ENCODE data around the gene PARM1.

The PARM1 gene

DNA sequence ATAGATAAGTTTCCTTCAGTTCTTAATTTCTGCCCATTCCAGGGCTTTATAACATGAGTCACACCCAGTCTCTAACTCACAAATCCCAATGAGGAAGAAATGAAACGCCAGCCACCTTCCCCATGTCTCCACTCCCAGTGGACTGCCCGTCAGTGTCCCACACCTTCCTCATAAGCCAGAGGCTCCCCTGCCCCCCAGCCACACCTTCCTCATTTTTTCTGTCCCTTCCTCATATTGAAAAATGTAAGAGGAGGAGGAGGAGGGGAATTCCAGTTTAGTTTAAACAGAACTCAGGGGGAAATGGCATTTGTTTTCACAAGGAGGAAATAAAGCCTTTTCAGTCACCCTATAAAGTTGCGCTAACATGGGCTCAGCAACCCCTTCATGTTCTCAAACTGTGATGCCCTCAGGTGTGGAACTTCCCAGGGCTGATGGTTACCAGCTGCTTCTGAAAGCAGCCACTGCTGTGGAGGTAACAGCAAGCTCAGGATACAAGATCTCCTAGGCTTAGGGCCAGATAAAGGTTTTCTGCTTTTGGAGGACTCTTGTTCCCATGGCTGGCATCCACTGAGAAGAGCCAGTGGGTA, 97.8 kb downstream of the PARM1 start:
- DNase-seq (ENCODE audit: low read depth): no peak

DNA sequence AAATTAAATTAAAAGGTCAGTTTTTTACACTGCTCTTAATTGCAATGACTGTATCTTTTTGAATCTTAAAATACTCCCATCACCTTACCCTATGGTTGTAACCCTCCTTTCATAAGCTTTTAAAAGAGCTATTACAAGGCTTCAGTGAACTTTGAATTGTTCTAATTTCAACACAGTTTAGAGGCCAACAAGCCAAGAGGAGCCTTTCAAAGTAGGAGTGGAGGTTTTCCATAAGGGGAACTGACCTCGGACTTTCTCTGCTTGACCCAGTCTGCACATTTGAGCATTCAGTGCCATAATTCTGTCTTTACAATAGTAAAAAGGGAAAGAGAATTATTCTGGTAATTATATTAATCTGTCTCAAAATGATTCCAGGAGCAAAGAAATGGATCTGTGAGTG, 98.9 kb downstream of the PARM1 start:
- no peak for DNase-seq (ENCODE audit: low read depth)

DNA sequence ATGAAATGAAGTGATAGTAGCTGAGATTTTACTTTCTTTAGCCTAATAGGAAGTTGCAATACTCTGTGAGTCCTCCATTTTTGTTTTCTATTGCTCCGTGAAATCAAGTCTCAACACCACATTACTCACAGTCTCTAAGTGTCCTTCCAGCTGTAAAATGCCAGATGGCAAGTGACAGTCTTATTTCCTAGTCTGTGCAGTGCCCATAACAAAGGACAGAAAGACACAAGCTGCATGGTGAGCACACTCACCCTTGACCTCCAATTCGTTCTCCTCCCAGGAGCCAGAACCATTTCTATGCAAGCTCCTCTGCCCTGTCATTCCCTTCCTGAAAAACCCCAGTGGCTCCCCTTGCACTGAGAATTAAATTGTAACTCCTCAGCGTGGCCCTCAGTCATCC, 101.6 kb downstream of the PARM1 start:
- DNase-seq (ENCODE audit: low read depth): no peak

DNA sequence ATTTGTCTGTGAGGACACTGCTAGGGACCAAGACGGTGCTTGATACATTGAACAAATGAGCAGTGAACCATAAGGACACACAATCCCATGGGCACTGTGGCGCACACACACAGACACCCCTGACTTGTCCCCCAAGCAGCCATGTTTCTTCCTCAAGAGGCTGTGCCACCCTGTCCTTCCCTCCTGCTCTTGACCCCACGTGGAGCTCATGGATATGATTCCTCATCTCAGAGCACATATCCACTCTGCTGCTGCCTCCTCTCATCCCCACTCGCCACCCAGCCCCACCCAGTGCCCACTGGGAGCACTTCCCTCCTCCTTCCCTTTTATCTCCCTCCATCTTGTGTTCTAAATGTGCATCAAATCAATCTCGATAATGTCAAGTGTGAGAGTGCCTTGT, 102.4 kb downstream of the PARM1 start:
- no peak for DNase-seq (ENCODE audit: low read depth)

DNA sequence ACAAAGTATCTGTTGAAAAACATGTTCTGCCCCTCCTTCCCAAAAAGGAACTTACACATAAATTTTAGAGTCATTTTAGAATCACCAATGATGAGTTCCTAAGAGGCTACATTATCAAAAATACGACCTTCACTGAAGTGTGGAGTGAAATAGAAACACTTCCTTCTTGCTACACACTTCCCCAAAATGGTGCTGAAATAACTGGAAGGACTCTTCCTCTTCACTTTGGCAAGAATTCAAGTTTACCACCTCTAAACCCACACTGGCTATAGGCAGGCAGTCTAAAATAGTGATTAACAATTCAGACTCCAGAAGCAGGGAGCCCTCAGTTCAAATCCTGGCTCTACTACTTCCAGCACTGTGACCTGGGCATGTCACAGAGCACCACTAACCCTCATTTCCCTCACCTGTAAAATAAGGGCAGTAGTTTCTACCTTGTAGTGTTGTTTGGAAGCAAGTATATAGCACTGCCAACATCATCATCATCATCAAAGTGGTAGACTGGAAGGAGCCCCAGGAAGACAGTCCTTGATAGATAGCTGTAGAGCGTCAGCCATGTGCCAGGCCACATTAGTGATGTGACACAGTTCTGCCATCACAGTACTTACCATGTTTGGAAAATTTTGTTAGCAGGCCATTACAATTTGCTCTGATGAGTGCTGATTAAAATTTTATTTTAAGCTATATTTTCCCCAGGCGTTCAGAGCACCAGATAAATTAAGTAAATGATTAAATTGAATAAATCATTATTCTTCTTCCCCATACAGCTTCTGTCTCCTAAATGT, 103.3 kb downstream of the PARM1 start:
- no peak for DNase-seq (ENCODE audit: low read depth)

DNA sequence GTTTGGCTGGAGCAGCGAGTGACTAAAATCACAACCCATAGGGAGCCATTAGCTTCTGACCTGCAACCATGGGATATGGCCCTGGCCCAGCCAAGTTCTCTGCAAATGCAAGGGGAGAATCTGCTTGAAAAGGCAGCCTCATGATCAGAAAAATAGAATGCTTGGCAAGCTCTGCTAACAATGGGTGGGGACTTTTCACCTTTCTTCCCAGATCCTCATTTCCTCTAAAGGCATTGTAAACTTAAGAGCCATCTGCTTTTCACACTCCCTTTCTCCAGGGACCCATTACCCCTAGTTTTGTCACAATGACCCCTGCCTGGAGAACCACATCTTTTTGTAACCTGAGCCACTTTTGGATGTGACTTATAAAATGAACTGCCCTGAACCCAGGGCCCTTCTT, 104.3 kb downstream of the PARM1 start:
- DNase-seq (ENCODE audit: low read depth): no peak

DNA sequence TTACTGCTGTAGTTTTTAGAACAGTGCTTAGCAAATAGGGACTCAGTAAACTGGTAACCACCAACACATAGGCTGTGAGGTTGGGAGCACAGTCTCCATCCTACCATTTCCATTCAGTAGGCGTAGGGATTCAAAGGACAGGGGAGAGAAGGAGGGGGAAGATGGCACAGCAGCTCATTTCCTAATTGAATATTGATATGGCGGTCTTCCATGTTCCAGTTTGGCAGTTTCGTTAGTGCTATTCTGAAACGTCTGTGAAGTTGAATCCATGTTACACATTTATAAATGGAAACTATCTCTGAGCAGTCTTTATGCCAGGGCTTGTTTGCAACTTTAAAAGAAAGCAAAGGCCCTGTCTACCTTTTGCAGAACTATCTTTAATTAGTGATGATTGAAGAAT, 105.5 kb downstream of the PARM1 start:
- no peak for DNase-seq (ENCODE audit: low read depth)

DNA sequence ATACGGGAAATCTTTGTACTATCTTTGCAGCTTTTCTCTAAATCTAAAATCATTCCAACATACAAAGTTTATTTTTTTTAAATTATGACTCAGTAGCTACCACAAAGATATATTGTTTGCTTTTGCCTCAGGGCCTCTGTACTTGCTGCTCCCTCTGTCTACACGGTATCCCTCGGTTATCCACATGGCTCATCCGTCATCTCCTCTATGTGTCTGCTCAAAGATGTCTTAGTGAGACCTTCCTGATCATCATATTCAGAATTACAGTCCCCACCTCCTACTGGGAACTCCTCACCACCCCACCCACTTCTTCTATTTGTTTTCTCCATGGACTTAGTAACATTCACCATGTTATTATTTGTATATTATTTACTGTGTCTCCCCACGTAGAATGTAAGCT, 107.8 kb downstream of the PARM1 start:
- DNase-seq (ENCODE audit: low read depth): no peak

DNA sequence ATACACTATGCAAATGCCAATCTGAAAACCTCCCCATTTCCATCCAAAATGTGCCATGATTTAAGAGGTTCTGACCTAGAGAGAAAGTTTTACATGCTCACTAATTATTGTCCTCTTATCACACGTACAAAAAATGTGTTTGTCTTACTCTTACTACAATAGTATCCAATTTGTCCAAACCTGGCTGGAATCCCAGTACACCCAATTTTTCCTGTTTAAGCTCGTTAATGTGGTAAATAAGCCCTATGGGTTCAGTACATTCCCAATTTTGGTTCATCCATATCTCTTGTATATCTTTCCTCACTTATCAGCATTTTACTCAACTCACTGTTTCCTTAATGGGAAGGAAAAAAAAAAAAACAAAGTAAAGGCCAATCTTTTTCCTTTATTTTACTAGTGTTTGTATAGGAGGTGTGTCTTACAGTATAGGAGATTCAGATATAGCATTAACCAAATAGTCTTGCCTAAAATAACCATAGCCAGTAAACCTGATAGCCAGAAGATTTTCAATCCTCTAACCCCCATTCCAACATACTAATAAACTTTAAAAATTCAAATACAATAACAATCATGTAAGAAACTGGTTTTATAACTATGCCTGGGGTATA, 109.8 kb downstream of the PARM1 start:
- no peak for DNase-seq (ENCODE audit: low read depth)

DNA sequence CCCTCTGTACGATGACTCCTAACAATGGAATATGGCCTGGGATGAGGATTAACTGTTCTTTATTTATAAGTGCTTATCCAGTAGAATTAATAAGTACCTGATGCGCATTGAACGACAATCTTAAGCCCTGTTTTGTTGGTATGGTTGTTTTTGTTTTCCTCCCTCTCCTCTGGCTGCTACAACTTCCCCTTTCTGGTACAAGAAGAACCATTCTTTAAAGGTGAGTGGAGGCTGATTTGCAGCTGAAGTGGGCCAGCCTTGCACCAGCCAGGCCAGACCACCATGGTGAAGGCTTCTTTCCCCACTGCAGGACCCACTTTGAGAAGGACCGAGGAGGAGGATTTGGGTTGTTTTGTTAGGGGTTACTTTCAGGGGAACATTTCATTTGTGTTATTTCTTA, 113.3 kb downstream of the PARM1 start:
- no peak for DNase-seq (ENCODE audit: low read depth)

DNA sequence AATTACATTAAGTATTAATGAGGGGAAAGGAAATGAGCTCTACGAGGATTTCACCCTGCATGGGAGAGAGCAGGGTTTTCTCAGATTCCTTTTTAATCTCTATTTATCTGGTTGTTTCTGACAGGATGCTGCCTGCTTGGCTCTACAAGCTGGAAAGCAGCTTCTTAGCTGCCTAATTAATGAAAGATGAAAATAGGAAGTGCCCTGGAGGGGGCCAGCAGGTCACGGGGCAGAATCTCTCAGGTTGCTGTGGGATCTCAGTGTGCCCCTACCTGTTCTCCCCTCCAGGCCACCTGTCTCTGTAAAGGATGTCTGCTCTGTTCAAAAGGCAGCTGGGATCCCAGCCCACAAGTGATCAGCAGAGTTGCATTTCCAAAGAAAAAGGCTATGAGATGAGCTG, 113.7 kb downstream of the PARM1 start:
- DNase-seq (ENCODE audit: low read depth): no peak

DNA sequence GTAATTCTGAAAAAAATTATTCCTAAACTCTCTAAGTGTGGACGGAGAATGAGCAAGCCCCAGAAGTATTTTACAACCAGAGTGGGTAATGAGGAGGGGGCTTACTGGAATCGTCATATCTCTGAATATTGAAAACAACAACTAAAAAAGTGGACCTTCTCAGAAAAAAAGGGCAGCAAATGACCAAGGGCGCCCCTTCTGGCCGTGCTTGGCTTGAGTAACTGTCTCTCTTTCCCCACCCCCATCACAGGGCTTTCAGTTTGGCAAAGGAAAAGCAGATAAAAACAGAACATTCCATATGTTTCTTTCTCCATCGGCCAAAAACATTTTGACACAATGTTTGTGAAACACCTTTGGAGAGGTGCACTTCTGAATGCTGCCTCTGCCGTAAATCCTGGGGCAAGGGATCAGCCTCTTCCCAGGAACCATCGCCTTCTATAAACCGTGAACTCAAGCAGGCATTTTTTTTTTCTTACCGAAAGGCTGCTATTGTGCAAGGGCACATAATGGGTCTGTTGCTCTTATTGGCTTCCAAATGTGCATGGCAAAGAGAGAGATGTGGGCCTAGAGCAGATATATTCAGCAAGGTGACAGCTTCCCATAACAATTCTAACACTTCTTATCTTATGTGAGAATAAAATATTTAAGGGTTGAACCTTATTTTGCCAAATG, 115.4 kb downstream of the PARM1 start:
- DNase-seq (ENCODE audit: low read depth): no peak

DNA sequence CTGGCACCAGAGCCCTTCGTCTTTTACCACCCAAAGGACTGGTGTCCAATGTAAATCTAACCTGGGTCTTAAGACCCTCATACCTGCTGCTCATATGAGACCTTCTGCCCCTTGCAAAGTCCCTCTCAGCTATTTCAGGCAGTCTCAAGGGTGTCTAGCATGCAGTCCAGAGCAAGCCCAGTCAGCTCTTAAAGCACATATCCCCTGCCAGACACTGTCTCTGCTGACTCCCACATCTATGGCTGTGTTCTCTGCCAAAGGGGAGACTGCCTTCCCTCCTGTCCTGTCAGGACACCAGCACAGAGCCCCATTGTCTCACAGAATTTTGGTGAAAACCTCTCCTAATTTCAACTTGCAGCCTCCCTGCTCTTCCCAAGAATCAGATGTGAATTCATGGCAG, 118.5 kb downstream of the PARM1 start:
- DNase-seq (ENCODE audit: low read depth): no peak

DNA sequence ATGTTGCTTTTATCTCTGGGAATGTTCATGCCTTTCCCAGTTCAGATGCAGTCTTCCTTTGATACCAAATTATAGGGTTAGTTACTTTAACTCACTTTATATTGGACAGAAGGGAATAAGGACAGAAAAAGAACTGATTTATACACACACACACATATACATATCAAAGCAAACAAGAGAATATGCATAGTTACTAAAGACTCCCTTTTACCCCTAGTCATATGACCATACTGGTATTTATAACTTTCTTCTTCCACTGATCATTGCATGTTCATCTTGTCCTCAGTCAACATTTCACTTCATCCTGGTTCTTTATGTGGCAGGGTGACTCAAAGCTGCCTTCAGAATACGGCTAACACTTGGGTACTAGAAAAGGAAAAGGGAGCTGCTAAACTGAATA, 120.4 kb downstream of the PARM1 start:
- no peak for DNase-seq (ENCODE audit: low read depth)

DNA sequence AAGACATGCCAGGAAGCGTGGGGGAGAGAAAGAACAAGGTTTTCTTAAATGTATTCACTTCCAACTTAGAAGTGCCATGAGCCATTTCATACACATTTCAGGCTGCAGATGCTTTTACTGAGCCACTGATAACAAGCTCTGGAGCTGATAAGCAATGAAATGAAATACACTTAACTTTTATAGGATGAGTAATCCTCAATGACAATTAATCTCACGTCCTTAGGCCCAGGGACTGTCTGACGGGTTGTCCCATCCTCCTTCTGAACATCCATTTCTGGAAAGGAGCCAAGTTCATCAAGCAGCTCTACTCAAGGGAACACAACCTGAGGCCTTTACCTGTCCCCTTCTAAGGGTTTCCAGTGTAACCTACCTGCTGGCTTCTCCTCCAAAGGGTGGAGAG, 121.2 kb downstream of the PARM1 start:
- no peak for DNase-seq (ENCODE audit: low read depth)

DNA sequence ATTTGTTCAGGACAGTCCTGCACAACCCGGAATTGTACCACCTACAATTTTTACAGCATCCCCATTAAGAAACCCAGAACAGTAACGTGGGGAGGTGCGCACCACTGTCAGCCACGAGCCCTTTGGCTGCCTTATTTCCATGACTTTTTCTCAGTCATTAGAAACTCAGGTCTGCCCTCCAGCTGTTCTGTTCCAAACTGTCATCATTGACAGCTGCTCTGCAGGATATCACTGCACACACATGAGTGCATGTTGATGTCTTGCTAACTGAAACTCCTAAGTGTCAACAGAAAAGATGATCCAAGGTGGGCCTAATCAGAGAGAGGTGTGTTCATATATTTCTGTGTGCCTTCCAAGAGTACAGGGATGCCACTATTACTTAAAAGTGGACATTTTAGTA, 123.4 kb downstream of the PARM1 start:
- no peak for DNase-seq (ENCODE audit: low read depth)

DNA sequence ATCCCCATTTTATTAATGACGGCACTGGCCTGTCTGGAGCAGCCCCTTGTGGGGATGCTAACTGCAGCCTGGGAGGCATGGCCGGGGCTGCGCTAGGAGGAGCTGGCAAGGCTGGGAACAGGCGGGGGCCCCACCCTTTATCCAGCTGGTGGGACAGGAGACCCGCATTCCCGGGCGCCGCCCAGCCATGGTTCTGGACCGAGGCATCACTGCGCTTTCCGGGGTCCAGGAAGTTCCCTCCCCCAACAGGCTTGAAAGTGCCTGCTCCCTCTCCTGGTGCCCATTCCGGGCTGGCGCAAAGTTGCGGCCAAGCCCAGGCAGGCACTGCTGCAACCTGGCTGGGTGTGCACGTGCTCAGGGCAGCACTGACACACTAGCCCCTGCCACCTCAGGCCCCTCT, 124.5 kb downstream of the PARM1 start:
- DNase-seq (ENCODE audit: low read depth): no peak

DNA sequence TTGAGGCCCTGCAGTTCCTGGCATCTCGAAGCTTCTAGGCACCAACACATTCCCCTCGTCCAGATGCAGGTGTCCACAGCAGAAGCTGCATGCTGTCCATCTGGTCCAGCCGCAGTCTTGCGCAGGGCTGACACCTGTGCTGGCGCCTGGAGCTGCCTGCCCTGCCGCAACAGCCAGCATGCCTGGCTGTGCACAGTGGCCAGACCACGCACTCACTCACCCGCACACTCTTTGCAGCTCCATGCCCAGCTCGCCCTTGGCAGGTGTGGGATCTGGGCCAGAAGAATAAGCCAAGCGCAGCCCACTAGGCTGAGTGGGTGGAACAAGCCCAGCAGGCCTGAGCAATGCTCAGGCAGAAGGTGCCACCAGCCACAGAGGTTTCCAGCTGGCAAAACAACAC, 125.6 kb downstream of the PARM1 start:
- DNase-seq (ENCODE audit: low read depth): no peak

DNA sequence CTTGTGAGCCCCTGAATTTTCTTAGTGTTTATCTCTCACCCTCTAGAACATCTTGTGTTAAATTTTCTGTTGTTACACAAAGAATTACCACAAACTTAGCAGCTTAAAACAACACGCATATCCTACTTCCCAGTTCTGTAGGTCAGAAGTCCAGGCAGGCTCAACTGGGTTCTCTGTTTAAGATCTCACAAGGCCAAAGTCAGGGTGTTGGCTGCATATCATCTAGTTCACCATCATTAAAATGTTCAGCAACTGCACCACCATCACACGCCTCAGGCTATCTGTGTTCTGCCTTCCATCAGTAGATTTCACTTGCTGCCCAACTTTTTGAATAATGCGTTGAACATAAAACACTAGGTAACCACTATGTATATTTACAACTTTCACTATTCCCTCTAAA, 130.5 kb downstream of the PARM1 start:
- DNase-seq (ENCODE audit: low read depth): no peak

DNA sequence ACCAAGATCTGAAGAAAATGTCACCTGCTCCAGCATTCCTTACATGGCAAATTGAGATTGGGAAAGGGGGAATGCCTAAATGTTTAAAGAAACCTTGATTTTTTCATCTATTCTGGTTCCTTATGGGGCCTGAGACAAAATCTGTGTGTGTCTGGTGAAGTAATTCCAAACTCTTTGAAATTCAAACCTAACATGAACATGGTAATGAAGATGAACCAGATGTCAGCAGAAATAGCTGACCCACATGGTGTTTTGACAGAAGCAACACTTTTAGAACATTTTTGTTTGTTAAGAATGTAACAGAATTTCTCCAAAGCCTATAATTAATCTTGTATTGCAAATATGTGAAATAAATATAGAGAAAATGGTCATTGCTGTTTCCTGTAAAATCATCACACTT, 133.0 kb downstream of the PARM1 start:
- DNase-seq (ENCODE audit: low read depth): no peak

DNA sequence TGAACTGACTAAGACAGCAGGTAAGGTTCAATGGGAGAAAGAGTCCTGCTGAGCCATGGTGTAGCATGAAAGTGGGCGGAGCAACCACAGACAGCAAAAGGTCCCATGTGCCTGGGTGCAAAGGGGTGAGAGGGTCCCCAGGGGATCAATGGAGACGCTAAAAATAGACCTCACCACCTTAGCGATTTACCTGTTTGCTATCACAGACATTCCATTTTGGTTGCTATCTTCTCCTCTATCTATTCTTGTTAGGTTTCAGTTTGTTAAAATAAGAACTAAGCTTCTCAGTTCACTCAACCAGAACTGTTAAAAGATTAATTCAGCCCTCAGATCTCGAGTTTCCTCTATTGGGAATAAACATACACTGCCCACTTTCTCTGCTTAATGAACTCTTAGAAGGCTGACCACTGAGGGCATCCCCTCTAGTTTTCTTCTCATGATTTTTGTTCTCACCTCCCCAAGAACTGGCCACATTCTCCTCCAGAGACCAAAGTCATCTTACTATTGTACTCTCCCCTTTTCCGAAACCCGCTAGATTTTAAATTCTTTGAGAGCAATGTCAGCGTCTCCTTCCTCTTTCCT, 136.7 kb downstream of the PARM1 start:
- no peak for DNase-seq (ENCODE audit: low read depth)

DNA sequence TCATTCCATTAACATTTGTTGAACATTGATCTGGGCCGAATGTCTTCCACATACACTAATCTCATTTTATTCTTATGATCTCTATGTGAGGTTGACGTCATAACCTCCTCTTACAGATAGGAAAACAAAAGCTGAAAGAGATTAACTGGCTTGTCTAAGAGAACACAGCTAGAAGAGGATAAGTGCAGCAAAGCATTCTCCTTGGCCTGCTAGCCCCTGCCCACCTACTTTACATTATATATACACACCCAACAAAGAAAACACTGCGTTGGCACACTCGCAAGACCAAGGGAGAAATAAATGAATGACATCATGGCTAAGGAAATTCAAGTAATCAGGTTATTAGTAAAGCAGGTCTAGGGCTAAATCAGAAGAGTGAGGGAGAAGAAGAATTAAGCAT, 138.4 kb downstream of the PARM1 start:
- no peak for DNase-seq (ENCODE audit: low read depth)

DNA sequence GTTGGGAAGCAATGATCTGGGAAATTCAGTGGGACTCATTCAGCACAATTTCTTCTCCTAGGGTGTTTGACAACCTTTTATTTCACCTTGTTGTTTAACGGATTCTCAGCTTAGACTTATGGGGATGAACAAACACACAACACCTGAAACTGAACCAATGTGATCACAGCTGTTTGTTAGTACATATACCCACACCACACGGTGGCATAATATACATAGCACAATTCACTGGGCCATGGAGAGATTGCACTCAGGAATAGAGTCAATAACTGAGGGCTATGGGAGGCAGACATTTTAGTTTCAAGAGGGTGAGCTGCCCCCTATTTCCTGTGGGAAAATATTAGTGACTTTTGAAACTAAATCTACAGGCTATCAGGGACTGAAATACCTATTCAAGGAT, 148.0 kb downstream of the PARM1 start:
- DNase-seq (ENCODE audit: low read depth): no peak
